MG63 (cell line): Measurements from ENCODE around the gene GALNTL6. TPM values are rescaled to one million over a fixed set of nuclear protein-coding genes. Genes with fewer than 3 reads are reported as not detected.

Experiments
- DNase-seq: peaks from one replicate; pipeline ENCODE4 v3.0.0-alpha.2; 2020
- H3K27me3 ChIP-seq: fragments of 250-450 bp; sonication (Bioruptor Pico); 2 replicates; pipeline ENCODE4 v1.5.1; 2020; ENCODE audit warnings: mild to moderate bottlenecking, moderate library complexity
- H3K36me3 ChIP-seq: fragments of 250-450 bp; sonication (Bioruptor Pico); 2 replicates; pipeline ENCODE4 v1.5.1; 2020; ENCODE audit warnings: mild to moderate bottlenecking, moderate library complexity
- H3K4me3 ChIP-seq: fragments of 250-450 bp; sonication (Bioruptor Pico); 2 replicates; pipeline ENCODE4 v1.5.1; 2020; ENCODE audit warnings: mild to moderate bottlenecking, moderate library complexity
- H3K9me3 ChIP-seq: fragments of 250-450 bp; sonication (Bioruptor Pico); 2 replicates; pipeline ENCODE4 v1.5.1; 2020; ENCODE audit warnings: mild to moderate bottlenecking, moderate library complexity
- total RNA-seq: library from RNA; depleted of rRNA; stranded (reverse); fragments of >200 nt; shearing (Covaris generic); gene quantifications from 2 replicates; pipeline ENCODE4 v1.2.3, GENCODE V29; 2014; ENCODE audit warnings: low replicate concordance

Gene GALNTL6
- total RNA-seq, 1 experiment from 2014 or later: not detected

DNA sequence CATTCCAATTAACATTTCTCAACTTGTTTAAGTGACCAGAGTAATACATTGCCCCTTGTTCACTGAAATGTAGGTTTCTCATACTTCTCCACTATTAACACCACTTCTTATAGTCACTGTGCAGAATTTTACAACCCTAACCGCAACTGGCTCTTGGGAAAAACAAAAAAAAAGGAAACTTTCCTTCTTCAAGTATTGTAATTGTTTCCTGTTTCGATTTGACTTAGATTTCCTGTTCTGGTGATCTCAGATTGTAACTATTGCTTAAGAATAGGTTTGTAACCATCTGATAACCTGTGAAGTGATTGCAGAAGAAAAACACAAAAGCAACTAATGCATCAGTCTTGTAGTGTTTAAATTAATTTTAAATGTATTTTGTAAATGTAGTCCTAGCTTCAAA, 760.7 kb downstream of the GALNTL6 start:
- Histone ChIP-seq H3K27me3 (no peaks in the 10 kb centered on the region), H3K4me3 (no peak overlapping the region), H3K9me3 (no peaks in the 10 kb centered on the region), H3K36me3 (no peaks in the 10 kb centered on the region)
- no peak for DNase-seq

DNA sequence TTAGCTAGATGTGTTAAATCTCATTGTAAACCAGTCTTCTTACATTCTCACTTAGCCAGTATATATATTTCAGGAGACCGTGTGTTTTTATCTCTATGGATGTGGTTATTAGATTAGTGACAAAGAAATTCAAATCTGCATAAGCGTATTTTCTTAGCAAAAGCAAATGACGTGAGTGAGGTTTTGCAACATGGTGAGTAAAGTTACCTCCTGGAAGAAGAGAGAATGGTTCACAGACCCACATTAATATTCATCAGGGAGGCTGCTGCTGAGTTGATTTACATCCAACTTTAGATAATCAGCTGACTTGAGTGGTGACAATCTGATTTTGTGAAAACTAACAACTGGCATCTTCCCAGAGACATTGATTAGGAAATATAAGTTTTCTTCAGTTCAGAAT, 765.5 kb downstream of the GALNTL6 start:
- H3K27me3 ChIP-seq: no peaks in the 10 kb centered on the region
- H3K9me3 ChIP-seq: no peaks in the 10 kb centered on the region
- no peak overlapping the region for H3K4me3 ChIP-seq
- DNase-seq: no peak
- no peaks in the 10 kb centered on the region for H3K36me3 ChIP-seq

DNA sequence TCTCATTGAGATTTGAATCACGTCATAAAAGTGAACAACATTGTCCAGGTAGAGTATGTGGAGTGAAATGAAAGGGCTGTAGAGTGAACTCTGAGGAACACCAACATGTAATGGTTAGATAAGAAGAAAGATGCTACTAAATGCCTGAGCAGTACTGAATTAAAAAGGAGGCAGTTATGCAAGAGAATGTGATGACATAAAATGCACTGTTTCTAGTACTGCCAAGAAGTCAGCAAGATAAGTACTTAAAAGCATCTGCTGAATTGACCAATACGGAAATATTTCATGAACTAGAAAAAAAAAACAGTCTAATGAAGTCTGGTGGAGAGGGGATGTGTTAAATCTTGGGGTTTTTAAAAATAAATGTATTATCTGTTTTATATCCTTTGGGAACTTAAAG, 771.6 kb downstream of the GALNTL6 start:
- no peak for DNase-seq
- Histone ChIP-seq H3K4me3 (no peak overlapping the region), H3K36me3 (no peaks in the 10 kb centered on the region), H3K27me3 (no peaks in the 10 kb centered on the region), H3K9me3 (no peaks in the 10 kb centered on the region)

DNA sequence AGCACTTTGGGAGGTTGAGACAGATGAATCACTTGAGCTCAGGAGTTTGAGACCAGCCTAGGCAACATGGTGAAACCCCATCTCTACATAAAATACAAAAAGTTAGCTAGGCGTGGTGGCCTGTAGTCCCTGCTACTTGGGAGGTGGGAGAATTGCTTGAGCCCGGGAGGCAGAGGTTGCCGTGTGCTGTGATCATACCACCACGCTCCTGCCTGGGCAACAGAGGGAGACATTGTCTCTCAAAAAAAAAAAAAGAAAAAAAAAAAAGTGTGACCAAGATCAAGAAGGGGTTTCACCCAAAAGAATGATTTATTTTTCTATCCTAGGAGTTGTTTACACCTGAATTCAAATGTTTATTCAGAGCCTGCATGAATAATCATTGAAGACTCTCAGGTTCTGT, 783.0 kb downstream of the GALNTL6 start:
- H3K27me3 ChIP-seq: no peaks in the 10 kb centered on the region
- no peaks in the 10 kb centered on the region for H3K36me3 ChIP-seq
- DNase-seq: no peak
- H3K9me3 ChIP-seq: no peaks in the 10 kb centered on the region
- no peak overlapping the region for H3K4me3 ChIP-seq

DNA sequence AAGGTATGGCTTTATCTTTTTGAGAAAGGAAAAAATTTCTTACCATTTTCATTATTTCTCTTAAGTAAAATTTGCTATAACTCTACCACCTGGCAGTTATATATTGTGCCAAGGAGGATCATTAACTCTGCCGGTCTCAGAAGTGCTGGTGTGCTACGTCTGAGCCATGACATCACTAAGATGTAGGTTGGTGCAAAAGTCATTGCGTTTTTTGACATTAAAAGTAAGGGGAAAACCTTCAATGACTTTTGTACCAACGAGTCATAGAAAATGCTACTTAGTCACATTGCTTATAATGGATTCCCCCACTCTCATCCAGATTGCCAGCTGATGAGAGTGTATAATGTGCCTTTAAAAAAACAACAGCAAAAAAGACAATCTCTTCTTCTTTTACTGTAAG, 786.4 kb downstream of the GALNTL6 start:
- DNase-seq: no peak
- Histone ChIP-seq H3K9me3 (no peaks in the 10 kb centered on the region), H3K27me3 (no peaks in the 10 kb centered on the region), H3K36me3 (no peaks in the 10 kb centered on the region), H3K4me3 (no peak overlapping the region)

DNA sequence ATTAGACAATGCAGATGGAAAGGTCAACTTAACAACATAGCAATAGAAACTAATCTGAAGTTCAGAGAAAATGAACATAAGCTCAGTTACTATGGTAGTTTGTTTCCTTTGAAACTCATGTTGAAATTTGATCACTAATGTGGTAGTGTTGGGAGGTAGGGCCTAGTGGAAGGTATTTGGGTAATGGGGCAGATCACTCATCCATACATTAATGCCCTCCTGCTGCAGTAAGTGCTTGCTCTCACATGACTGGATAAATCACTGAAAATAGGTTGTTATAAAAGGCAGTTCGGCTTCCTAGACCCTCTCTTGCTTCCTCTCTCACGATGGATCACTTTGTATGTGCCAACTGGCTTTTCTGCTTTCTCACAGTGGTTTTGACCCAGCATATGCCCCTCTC, 788.0 kb downstream of the GALNTL6 start:
- DNase-seq: no peak
- Histone ChIP-seq H3K27me3 (no peaks in the 10 kb centered on the region), H3K4me3 (no peak overlapping the region), H3K9me3 (no peaks in the 10 kb centered on the region), H3K36me3 (no peaks in the 10 kb centered on the region)

DNA sequence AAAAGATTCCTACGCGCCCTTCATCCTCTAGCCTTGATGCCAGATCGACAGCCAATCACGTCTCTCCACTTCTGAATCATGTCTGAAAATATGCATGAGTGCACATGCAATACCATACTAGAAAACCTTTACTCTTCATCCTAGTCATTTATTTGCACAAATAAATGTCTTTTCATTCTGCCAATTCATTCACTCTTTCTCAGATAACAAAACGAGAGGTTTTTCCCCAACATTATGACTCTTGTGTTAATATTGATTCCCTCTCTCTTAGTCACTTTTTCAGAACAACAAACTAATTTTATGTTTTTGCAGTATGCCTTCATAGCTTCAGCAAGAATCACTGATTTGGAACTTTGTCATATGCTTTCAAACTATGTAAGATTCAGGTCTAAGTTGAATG, 806.0 kb downstream of the GALNTL6 start:
- no peaks in the 10 kb centered on the region for H3K36me3 ChIP-seq
- no peaks in the 10 kb centered on the region for H3K9me3 ChIP-seq
- no peak for DNase-seq
- H3K27me3 ChIP-seq: no peaks in the 10 kb centered on the region
- no peak overlapping the region for H3K4me3 ChIP-seq

DNA sequence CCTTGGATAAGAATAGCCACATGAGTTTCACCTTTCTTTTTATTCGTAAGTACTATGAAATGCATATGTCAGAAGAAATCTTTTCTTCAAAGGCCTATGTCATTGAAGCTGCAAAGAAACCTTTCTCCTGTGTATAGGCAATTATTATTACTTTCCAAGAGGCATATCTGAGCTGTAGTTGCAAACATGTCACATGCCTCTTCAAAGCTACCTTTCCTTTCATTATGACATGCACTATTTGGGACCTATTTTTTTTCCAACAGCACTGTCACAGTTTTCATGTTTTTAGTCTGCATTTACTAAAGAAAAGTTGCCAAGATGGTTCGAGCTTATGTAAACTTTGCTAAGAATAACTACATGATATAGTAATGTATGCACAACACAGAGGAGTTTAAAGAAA, 806.6 kb downstream of the GALNTL6 start:
- H3K36me3 ChIP-seq: no peaks in the 10 kb centered on the region
- no peak for DNase-seq
- H3K4me3 ChIP-seq: no peak overlapping the region
- H3K9me3 ChIP-seq: no peaks in the 10 kb centered on the region
- no peaks in the 10 kb centered on the region for H3K27me3 ChIP-seq

DNA sequence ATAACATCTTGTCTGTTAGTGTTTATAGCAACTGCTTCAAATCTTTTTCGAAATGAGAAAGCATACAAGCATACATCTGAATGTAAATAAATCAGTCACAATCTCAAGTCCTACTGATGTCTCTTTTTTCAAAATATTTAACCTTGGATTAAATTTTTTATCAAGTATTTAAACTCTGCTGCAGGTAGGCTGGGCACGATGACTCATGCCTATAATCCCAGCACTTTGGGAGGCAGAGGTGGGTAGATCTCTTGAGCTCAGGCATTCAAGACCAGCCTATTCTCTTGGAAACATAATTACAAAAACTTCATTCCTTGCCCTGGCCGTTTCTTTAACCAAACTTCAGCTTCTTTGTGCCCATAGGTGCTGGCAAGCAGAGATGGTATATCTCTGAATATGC, 815.1 kb downstream of the GALNTL6 start:
- Histone ChIP-seq H3K9me3 (no peaks in the 10 kb centered on the region), H3K4me3 (no peak overlapping the region), H3K36me3 (no peaks in the 10 kb centered on the region), H3K27me3 (no peaks in the 10 kb centered on the region)
- no peak for DNase-seq

DNA sequence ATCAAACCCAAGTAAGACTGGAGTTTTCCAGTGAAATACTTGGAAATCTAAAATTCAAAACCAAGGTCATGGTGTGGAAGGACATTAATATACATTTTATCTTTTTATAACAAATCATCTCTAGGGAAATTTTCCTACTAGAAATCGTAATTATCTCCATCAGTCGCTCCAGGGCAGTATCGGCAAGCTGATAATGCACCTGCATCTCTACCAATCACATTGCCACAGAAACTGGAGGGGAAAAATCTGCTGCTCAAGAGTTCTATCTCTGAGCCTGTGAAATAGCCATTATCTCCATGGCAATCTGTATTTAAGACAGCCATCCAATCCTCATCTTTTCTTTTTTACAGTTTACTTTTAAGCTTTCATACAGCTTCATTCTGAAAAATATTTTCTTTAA, 817.1 kb downstream of the GALNTL6 start:
- H3K36me3 ChIP-seq: no peaks in the 10 kb centered on the region
- no peak overlapping the region for H3K4me3 ChIP-seq
- DNase-seq: no peak

DNA sequence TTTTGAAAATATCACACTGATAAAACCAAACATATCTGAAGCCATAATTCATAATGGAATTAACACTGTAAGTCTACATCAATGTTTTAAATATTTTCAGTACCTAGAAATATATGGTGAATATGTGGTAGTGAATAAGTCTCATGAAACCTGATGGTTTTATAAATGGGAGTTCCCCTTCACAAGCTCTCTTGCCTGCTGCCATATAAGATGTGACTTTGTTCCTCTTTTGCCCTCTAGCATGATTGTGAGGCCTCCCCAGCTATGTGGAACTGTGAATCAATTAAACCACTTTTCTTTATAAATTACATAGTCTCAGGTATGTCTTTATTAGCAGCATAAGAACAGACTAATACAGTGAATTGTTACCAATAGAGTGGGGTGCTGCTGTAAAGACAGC, 818.6 kb downstream of the GALNTL6 start:
- no peak for DNase-seq
- H3K36me3 ChIP-seq: no peaks in the 10 kb centered on the region
- no peaks in the 10 kb centered on the region for H3K27me3 ChIP-seq
- no peaks in the 10 kb centered on the region for H3K9me3 ChIP-seq
- no peak overlapping the region for H3K4me3 ChIP-seq

More for the DNA sequence above, 817.1 kb downstream of the GALNTL6 start:
- Histone ChIP-seq H3K27me3 (no peaks in the 10 kb centered on the region), H3K9me3 (no peaks in the 10 kb centered on the region)

DNA sequence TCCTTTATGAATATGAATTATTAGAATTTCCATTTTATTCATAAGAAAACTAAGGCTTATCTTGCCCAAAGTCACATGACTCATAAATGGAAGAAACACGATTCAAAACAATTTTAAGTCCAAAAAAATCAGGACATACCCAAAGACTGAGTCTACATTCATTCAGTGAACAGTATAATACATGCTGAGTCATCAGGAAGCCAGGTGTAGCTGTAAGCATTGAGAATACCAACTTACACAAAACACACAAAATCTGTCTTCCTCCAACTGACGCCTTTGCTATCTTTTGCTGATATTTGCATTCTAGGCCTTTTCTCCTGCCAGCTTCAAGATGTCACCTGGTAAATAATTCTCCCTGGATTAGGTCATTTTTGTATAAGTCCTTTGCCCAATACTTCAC, 835.3 kb downstream of the GALNTL6 start:
- H3K4me3 ChIP-seq: no peak overlapping the region
- H3K9me3 ChIP-seq: no peaks in the 10 kb centered on the region
- no peak for DNase-seq
- no peaks in the 10 kb centered on the region for H3K27me3 ChIP-seq
- no peaks in the 10 kb centered on the region for H3K36me3 ChIP-seq

DNA sequence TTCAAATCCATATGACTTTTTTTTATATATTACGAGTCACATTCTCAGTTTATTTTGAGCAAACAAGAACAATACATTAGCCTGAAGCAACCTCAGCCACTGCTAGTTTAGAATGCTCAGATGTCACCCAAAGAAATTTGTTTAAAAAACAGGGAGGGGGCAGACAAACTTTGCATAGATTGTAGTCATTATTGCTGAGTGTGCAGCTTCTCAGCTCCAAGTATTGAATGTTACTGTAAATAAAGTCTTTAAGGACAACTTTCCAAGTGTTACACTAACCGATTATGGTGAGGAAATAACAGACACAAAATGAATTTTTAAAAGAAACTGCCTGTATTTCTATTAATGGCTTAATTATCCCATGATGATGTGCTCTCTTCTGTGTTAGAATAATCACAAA, 835.9 kb downstream of the GALNTL6 start:
- H3K27me3 ChIP-seq: no peaks in the 10 kb centered on the region
- H3K36me3 ChIP-seq: no peaks in the 10 kb centered on the region
- no peak for DNase-seq
- no peaks in the 10 kb centered on the region for H3K9me3 ChIP-seq
- H3K4me3 ChIP-seq: no peak overlapping the region

DNA sequence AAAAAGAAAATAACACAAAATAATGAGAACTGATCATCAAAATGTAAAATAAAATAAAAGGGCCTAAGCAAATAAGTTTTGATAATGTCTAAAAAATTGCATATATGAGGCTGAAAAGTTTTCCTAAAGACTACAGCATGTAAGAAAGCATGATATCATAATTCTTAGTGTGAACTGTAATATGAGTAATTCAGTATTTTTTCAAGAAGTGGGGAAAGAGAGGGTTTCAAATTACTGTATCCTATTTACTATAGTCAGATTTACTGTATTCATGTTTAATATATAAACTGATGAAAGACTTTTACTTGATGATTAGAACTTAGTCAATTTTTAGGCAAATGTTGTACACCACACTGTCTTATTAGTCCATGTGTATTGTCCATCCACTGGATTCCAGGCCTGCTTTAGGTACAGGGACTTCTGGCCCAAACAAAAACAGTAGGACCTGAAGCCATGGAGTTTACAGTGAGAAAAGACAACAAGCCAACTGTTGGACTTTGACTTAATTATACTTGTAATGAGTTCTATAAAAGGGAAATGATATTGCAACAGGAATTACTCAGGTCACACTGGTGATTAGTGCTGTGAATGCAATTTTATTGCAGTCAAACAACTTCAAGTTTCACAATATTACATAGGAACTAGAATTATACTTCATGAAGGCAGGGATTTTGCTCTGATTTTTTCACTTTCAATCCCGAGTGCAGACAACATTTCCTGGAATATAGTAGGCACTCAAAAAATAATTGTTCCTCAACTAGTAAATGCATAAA, 837.7 kb downstream of the GALNTL6 start:
- DNase-seq: no peak

DNA sequence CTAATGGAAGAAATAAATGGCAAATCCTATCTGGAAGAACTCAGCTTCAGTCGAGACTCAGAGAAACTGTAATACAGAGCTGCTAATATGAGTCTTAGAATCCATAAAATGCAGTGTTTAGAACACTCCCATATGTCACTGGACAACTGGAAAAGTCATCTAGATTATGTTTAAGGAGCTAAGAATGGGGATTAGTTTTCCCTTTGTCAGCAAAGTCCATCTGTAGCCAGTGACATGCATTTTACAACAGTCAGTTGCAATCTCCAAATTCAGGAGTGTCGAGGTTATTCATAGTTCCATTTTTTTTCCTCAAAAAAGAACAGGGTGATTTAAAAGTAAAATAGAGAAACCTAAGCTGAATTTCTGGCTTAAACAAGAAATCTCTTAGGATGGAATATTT, 838.8 kb downstream of the GALNTL6 start:
- Histone ChIP-seq H3K27me3 (no peaks in the 10 kb centered on the region), H3K4me3 (no peak overlapping the region), H3K36me3 (no peaks in the 10 kb centered on the region), H3K9me3 (no peaks in the 10 kb centered on the region)
- no peak for DNase-seq

More for the DNA sequence above, 837.7 kb downstream of the GALNTL6 start:
- Histone ChIP-seq H3K9me3 (no peaks in the 10 kb centered on the region), H3K4me3 (no peak overlapping the region), H3K27me3 (no peaks in the 10 kb centered on the region), H3K36me3 (no peaks in the 10 kb centered on the region)

DNA sequence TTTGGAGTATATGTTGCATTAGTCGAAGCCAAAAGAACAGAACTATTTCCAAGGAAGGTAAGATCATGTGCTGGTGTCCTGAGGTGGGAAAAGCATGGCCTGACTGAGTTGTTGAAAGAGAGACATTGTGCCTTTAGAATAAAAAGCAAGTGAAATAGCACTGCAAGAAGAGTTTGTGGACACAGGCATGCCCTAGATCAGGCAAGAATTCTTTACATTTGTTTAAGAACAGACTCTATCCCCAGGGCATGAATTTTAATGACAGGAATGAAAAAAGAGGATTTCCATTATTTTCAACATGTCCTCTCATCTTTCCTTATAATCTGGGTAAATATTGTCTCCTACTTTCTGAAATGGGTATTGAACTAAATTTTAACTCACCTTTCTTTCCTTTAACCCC, 839.2 kb downstream of the GALNTL6 start:
- no peaks in the 10 kb centered on the region for H3K9me3 ChIP-seq
- H3K27me3 ChIP-seq: no peaks in the 10 kb centered on the region
- DNase-seq: no peak
- no peak overlapping the region for H3K4me3 ChIP-seq
- no peaks in the 10 kb centered on the region for H3K36me3 ChIP-seq

DNA sequence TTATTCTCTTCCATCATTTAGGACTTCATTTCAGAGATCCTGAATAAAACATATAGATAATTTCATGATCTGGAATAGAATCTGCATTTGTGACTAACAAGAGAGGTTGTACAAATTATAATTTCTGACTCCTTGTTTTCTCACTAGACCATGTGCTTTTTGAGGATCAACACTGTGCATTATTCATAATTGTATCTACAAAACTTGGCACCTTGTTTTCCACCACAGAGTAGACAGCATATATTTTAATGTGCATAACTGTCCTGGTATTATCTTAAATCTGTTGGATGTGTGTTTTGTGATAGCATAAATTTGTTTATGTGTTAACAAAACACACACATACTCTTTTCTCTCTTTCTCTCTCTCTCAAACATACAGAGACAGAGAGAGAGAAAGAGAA, 840.5 kb downstream of the GALNTL6 start:
- no peaks in the 10 kb centered on the region for H3K27me3 ChIP-seq
- H3K9me3 ChIP-seq: no peaks in the 10 kb centered on the region
- no peak overlapping the region for H3K4me3 ChIP-seq
- DNase-seq: no peak
- no peaks in the 10 kb centered on the region for H3K36me3 ChIP-seq

DNA sequence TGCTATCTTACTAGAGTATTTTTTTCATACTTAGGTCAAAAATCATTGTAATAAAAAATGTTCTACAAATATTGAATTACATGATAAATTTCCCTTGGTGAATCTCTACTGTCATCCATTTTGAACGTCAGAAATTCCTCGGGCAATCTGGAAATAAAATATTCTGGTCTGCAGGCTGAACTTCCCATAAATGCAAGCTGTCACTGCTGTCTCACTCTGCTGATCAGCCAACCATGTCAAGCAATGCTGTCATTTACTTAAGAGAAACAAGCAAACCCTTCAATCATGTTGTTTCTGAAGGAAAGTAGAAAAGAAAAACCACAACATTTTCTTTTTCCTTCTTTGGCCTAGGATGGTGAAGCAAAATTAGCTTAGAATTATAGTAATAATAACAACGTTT, 841.3 kb downstream of the GALNTL6 start:
- H3K36me3 ChIP-seq: no peaks in the 10 kb centered on the region
- H3K4me3 ChIP-seq: no peak overlapping the region
- H3K9me3 ChIP-seq: no peaks in the 10 kb centered on the region
- no peak for DNase-seq
- no peaks in the 10 kb centered on the region for H3K27me3 ChIP-seq

DNA sequence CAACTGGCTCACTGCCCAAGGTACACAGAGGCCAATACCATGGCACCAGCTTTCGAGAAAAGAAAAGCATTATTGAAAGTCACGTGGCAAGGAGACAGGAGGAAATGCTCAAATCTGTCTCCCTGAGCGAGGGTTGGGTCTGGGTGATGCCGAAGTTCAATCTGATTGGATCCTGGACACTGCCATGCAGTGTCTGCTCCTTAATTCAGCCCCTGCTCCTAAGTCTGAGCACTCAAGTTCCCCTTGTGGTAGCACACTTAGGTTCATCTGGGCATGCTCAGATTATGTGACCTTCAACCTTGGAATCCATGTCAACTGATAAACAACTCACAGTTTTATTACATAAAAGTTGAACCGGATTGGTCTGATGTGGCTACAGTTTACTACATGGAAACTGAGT, 842.9 kb downstream of the GALNTL6 start:
- H3K9me3 ChIP-seq: no peaks in the 10 kb centered on the region
- no peak overlapping the region for H3K4me3 ChIP-seq
- no peak for DNase-seq
- H3K27me3 ChIP-seq: no peaks in the 10 kb centered on the region
- no peaks in the 10 kb centered on the region for H3K36me3 ChIP-seq
